GM23338 (cell line): ENCODE measurements around the gene TTF1. TPM values are rescaled to one million over a fixed set of nuclear protein-coding genes. Genes with fewer than 3 reads are reported as not detected.

ENCODE experiments used
- ATAC-seq: fragments of 200-7000 bp; cut with Tn5 transposase; 3 replicates; pipeline ENCODE4 v1.9.1; 2020
- DNase-seq: peaks from one replicate; pipeline ENCODE4 v3.0.0-alpha.2; 2015; ENCODE audit warnings: low spot score
- H2AFZ ChIP-seq: fragments of 200-600 bp; sonication (generic); 2 replicates; pipeline ENCODE4 v1.8.0; 2016; ENCODE audit warnings: antibody characterized with exemption, mild to moderate bottlenecking, moderate library complexity
- H3F3A ChIP-seq: fragments of 200-600 bp; sonication (generic); replicated peaks from 2 replicates; pipeline ENCODE4 v1.8.0; 2017; ENCODE audit warnings: antibody characterized with exemption, mixed run types, low read depth
- H3K27ac ChIP-seq: fragments of 200-600 bp; sonication (generic); 2 replicates; pipeline ENCODE4 v1.6.1; 2016; ENCODE audit warnings: low read depth
- H3K27me3 ChIP-seq: fragments of 200-600 bp; sonication (generic); 2 replicates; pipeline ENCODE4 v1.8.0; 2016; ENCODE audit warnings: mild to moderate bottlenecking, mixed run types, moderate library complexity; ENCODE audit not compliant: insufficient read depth
- H3K36me3 ChIP-seq: fragments of 200-600 bp; sonication (generic); 2 replicates; pipeline ENCODE4 v1.8.0; 2016; ENCODE audit warnings: mild to moderate bottlenecking; ENCODE audit not compliant: insufficient read depth
- H3K4me1 ChIP-seq: fragments of 200-600 bp; sonication (generic); 2 replicates; pipeline ENCODE4 v1.8.0; 2016; ENCODE audit warnings: mild to moderate bottlenecking, moderate library complexity; ENCODE audit not compliant: insufficient read depth
- H3K4me2 ChIP-seq: fragments of 200-600 bp; sonication (generic); 2 replicates; pipeline ENCODE4 v1.7.1; 2017; ENCODE audit warnings: mixed run types
- H3K4me3 ChIP-seq: fragments of 200-600 bp; sonication (generic); 2 replicates; pipeline ENCODE4 v1.6.1; 2016; ENCODE audit warnings: mixed run types
- H3K79me2 ChIP-seq: fragments of 200-600 bp; sonication (generic); replicated peaks from 2 replicates; pipeline ENCODE4 v1.8.0; 2017; ENCODE audit warnings: mild to moderate bottlenecking; ENCODE audit not compliant: insufficient read depth
- H3K9me2 ChIP-seq: fragments of 200-600 bp; sonication (generic); 2 replicates; pipeline ENCODE4 v1.8.0; 2017; ENCODE audit not compliant: insufficient read depth
- H4K20me1 ChIP-seq: fragments of 200-600 bp; sonication (generic); replicated peaks from 2 replicates; pipeline ENCODE4 v1.8.0; 2017; ENCODE audit warnings: mild to moderate bottlenecking; ENCODE audit not compliant: insufficient read depth
- H3K27ac Mint-ChIP-seq: 2 replicates; pipeline ENCODE4 v1.8.0; 2020; ENCODE audit warnings: inconsistent platforms, mild to moderate bottlenecking, moderate library complexity, mixed read lengths
- H3K27me3 Mint-ChIP-seq: 3 replicates; pipeline ENCODE4 v1.8.0; 2022; ENCODE audit warnings: low read depth, mild to moderate bottlenecking, moderate library complexity, mixed read lengths, inconsistent platforms; ENCODE audit not compliant: insufficient read depth, poor library complexity
- H3K36me3 Mint-ChIP-seq: 3 replicates; pipeline ENCODE4 v1.8.0; 2021; ENCODE audit warnings: low read depth, mild to moderate bottlenecking, inconsistent platforms, moderate library complexity, mixed read lengths
- H3K4me1 Mint-ChIP-seq: 3 replicates; pipeline ENCODE4 v1.8.0; 2020; ENCODE audit warnings: mild to moderate bottlenecking, inconsistent platforms, mixed read lengths
- H3K4me3 Mint-ChIP-seq: 3 replicates; pipeline ENCODE4 v1.8.0; 2021; ENCODE audit warnings: moderate library complexity, mild to moderate bottlenecking, inconsistent platforms, mixed read lengths
- H3K9me3 Mint-ChIP-seq: 3 replicates; pipeline ENCODE4 v1.8.0; 2020; ENCODE audit warnings: moderate library complexity, mild to moderate bottlenecking, inconsistent platforms, mixed read lengths
- JUNB ChIP-seq: IDR thresholded peaks from one replicate; pipeline ENCODE4 v1.6.1; 2016; ENCODE audit warnings: antibody characterized with exemption; ENCODE audit not compliant: unreplicated experiment
- ZNF114 ChIP-seq: fragments of 250-450 bp; sonication (Bioruptor Pico); IDR thresholded peaks from 2 replicates; pipeline ENCODE4 v1.5.0; 2020; ENCODE audit warnings: mild to moderate bottlenecking, moderate library complexity
- polyA plus RNA-seq: library from polyadenylated mRNA; unstranded; fragments of >200 nt; fragmentation: Nextera tagmentation; extraction: Ambion mirVana; gene quantifications from 2 replicates; pipeline ENCODE4 v1.2.1, GENCODE V29; 2016
- total RNA-seq: library from RNA; depleted of rRNA; stranded (reverse); fragments of >200 nt; shearing (Covaris generic); gene quantifications from 2 replicates; pipeline ENCODE4 v1.2.3, GENCODE V29; 2014
- TF ChIP-seq, protein P1 (sequence below): IDR thresholded peaks from one replicate; pipeline ENCODE4 v1.6.1; 2018; ENCODE audit warnings: antibody characterized with exemption; ENCODE audit not compliant: unreplicated experiment
- TF ChIP-seq, protein P2 (sequence below): fragments of 250-450 bp; sonication (Bioruptor Pico); IDR thresholded peaks from 2 replicates; pipeline ENCODE4 v1.5.0; 2020; ENCODE audit warnings: mild to moderate bottlenecking, moderate library complexity

The TTF1 gene
- total and polyA plus RNA-seq, 2 experiments from 2014 or later, result 14.9 to 25.0 TPM

DNA sequence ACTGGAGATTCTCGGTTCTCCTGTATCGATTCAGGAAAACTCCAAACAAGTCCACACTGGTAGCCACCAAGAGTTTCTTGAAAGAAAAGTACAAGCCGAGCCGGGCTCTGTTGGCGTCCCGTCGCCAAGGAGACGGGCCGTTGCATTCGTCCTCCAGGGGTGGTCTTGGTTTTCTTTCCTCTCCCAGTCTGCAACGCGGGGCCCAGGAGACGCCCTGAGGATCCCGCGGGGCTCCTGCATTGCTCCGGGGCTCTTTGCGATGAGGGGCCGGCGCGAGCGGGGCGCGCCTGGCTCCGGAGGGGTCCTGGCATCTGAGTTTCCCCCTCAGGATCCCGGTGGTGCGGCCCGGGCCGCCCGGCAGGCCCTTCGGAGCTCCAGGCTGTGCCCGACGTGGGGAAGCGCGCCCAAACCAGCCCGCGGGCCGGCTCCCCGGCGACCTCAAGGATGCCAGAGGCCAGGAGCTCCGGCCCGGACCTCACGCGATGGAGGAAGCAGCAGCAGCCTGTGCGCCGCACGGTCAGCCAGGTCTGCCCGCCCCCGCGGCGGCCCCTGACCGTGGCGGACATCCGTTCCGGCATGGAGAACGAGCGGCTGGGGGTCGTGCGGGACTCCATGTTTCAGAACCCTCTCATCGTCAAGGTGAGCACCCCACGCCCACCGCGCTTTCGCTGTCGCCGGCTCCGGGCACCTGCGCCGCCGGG is 3.3 kb upstream of the TTF1 start, which contains the start of gene CFAP77:
CFAP77 (plus strand) TSS at position 384 of the 701 bp plus-strand sequence; CDS start at position 445, 61 bp downstream.
- no peaks in the 10 kb centered on the region; the same call in 1 of the 2 replicates for H3F3A ChIP-seq
- H3K4me2 ChIP-seq, result peak within 1 kb of the TSS; percentile 95
- ATAC-seq, result peak; percentile 70
- Mint-ChIP-seq H3K27ac (no peak within 1 kb of the TSS), H3K4me3 (peak within 1 kb of the TSS; percentile 73), H3K9me3 (no peaks in the 10 kb centered on the region), H3K36me3 (no peaks in the 10 kb centered on the region), H3K27me3 (peaks cover 34% of the 10 kb centered on the region), H3K4me1 (peaks cover 31% of the 10 kb centered on the region)
- peak; percentile 80 for DNase-seq
- H3K27ac ChIP-seq, result no peak within 1 kb of the TSS
- no peaks in the 10 kb centered on the region; the same call in 1 of the 2 replicates for H4K20me1 ChIP-seq
- H3K79me2 ChIP-seq, result peaks cover 15% of the 10 kb centered on the region
- peaks cover 30% of the 10 kb centered on the region for H3K4me1 ChIP-seq
- no peaks in the 10 kb centered on the region for H3K36me3 ChIP-seq
- H2AFZ ChIP-seq, result peak within 1 kb of the TSS; percentile 98
- H3K4me3 ChIP-seq, result peak within 1 kb of the TSS; percentile 77
- no peaks in the 10 kb centered on the region for H3K9me2 ChIP-seq
- H3K27me3 ChIP-seq, result peaks cover 30% of the 10 kb centered on the region
- TF ChIP-seq, protein P1, sequence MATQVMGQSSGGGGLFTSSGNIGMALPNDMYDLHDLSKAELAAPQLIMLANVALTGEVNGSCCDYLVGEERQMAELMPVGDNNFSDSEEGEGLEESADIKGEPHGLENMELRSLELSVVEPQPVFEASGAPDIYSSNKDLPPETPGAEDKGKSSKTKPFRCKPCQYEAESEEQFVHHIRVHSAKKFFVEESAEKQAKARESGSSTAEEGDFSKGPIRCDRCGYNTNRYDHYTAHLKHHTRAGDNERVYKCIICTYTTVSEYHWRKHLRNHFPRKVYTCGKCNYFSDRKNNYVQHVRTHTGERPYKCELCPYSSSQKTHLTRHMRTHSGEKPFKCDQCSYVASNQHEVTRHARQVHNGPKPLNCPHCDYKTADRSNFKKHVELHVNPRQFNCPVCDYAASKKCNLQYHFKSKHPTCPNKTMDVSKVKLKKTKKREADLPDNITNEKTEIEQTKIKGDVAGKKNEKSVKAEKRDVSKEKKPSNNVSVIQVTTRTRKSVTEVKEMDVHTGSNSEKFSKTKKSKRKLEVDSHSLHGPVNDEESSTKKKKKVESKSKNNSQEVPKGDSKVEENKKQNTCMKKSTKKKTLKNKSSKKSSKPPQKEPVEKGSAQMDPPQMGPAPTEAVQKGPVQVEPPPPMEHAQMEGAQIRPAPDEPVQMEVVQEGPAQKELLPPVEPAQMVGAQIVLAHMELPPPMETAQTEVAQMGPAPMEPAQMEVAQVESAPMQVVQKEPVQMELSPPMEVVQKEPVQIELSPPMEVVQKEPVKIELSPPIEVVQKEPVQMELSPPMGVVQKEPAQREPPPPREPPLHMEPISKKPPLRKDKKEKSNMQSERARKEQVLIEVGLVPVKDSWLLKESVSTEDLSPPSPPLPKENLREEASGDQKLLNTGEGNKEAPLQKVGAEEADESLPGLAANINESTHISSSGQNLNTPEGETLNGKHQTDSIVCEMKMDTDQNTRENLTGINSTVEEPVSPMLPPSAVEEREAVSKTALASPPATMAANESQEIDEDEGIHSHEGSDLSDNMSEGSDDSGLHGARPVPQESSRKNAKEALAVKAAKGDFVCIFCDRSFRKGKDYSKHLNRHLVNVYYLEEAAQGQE, result no peak
- no peak for TF ChIP-seq JUNB
- no peak for TF ChIP-seq ZNF114
- TF ChIP-seq, protein P2, sequence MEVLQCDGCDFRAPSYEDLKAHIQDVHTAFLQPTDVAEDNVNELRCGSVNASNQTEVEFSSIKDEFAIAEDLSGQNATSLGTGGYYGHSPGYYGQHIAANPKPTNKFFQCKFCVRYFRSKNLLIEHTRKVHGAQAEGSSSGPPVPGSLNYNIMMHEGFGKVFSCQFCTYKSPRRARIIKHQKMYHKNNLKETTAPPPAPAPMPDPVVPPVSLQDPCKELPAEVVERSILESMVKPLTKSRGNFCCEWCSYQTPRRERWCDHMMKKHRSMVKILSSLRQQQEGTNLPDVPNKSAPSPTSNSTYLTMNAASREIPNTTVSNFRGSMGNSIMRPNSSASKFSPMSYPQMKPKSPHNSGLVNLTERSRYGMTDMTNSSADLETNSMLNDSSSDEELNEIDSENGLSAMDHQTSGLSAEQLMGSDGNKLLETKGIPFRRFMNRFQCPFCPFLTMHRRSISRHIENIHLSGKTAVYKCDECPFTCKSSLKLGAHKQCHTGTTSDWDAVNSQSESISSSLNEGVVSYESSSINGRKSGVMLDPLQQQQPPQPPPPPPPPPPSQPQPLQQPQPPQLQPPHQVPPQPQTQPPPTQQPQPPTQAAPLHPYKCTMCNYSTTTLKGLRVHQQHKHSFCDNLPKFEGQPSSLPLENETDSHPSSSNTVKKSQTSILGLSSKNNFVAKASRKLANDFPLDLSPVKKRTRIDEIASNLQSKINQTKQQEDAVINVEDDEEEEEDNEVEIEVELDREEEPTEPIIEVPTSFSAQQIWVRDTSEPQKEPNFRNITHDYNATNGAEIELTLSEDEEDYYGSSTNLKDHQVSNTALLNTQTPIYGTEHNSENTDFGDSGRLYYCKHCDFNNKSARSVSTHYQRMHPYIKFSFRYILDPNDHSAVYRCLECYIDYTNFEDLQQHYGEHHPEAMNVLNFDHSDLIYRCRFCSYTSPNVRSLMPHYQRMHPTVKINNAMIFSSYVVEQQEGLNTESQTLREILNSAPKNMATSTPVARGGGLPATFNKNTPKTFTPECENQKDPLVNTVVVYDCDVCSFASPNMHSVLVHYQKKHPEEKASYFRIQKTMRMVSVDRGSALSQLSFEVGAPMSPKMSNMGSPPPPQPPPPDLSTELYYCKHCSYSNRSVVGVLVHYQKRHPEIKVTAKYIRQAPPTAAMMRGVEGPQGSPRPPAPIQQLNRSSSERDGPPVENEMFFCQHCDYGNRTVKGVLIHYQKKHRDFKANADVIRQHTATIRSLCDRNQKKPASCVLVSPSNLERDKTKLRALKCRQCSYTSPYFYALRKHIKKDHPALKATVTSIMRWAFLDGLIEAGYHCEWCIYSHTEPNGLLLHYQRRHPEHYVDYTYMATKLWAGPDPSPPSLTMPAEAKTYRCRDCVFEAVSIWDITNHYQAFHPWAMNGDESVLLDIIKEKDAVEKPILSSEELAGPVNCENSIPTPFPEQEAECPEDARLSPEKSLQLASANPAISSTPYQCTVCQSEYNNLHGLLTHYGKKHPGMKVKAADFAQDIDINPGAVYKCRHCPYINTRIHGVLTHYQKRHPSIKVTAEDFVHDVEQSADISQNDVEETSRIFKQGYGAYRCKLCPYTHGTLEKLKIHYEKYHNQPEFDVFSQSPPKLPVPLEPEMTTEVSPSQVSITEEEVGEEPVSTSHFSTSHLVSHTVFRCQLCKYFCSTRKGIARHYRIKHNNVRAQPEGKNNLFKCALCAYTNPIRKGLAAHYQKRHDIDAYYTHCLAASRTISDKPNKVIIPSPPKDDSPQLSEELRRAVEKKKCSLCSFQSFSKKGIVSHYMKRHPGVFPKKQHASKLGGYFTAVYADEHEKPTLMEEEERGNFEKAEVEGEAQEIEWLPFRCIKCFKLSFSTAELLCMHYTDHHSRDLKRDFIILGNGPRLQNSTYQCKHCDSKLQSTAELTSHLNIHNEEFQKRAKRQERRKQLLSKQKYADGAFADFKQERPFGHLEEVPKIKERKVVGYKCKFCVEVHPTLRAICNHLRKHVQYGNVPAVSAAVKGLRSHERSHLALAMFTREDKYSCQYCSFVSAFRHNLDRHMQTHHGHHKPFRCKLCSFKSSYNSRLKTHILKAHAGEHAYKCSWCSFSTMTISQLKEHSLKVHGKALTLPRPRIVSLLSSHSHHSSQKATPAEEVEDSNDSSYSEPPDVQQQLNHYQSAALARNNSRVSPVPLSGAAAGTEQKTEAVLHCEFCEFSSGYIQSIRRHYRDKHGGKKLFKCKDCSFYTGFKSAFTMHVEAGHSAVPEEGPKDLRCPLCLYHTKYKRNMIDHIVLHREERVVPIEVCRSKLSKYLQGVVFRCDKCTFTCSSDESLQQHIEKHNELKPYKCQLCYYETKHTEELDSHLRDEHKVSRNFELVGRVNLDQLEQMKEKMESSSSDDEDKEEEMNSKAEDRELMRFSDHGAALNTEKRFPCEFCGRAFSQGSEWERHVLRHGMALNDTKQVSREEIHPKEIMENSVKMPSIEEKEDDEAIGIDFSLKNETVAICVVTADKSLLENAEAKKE, result no peak
